Body of pancreas (tissue), 4 donors: ENCODE data around the gene BRMS1.

ENCODE experiments used
- POLR2A ChIP-seq, 3 donors: fragments of 450-650 bp; IDR thresholded peaks; one replicate each; pipeline ENCODE4 v1.6.1; 2016; ENCODE audit warnings: antibody characterized with exemption in 3 of 3, mild to moderate bottlenecking in 2 of 3
- TF ChIP-seq, protein P1 (sequence below), 7 experiments: fragments of 450-650 bp in 4 of 7; fragments of 200-600 bp in 3 of 7; sonication (generic) in 3 of 7; IDR thresholded peaks; one replicate each; pipeline ENCODE4 v1.5.1; 2016 to 2019; ENCODE audit warnings: antibody characterized with exemption in 7 of 7

DNA sequence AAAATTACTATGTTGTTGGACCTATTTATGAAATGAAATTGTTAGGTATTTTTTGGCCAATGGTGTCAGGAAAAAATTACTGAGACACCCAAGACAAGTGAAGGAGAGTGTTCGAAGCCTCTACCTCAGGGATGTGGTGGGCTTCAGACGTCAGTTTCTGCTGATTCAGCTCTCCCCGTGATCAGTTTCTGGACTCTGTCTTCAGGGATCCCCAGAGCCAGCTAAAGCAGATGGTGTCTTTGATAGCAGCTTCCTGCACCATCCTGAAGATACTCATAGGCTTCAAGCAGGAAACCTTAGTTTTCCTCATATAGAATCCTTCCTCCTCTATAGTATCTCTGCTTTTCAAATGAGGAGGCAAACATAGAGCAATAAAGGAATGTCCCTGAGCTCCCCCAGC, 35.4 kb downstream of the BRMS1 start:
- TF ChIP-seq, protein P1, sequence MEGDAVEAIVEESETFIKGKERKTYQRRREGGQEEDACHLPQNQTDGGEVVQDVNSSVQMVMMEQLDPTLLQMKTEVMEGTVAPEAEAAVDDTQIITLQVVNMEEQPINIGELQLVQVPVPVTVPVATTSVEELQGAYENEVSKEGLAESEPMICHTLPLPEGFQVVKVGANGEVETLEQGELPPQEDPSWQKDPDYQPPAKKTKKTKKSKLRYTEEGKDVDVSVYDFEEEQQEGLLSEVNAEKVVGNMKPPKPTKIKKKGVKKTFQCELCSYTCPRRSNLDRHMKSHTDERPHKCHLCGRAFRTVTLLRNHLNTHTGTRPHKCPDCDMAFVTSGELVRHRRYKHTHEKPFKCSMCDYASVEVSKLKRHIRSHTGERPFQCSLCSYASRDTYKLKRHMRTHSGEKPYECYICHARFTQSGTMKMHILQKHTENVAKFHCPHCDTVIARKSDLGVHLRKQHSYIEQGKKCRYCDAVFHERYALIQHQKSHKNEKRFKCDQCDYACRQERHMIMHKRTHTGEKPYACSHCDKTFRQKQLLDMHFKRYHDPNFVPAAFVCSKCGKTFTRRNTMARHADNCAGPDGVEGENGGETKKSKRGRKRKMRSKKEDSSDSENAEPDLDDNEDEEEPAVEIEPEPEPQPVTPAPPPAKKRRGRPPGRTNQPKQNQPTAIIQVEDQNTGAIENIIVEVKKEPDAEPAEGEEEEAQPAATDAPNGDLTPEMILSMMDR (IDR thresholded peaks at IDR 0.05), result no peak
- TF ChIP-seq POLR2A (IDR thresholded peaks at IDR 0.05), result no peak
